HG03520 (cell line): Measurements from ENCODE around the gene TSPAN18.

Experiments
- ATAC-seq: cut with Tn5 transposase; IDR thresholded peaks from one replicate; pipeline ENCODE4 v1.9.1; 2021; ENCODE audit warnings: mild to moderate bottlenecking, moderate library complexity; ENCODE audit not compliant: unreplicated experiment

TSPAN18 gene

DNA sequence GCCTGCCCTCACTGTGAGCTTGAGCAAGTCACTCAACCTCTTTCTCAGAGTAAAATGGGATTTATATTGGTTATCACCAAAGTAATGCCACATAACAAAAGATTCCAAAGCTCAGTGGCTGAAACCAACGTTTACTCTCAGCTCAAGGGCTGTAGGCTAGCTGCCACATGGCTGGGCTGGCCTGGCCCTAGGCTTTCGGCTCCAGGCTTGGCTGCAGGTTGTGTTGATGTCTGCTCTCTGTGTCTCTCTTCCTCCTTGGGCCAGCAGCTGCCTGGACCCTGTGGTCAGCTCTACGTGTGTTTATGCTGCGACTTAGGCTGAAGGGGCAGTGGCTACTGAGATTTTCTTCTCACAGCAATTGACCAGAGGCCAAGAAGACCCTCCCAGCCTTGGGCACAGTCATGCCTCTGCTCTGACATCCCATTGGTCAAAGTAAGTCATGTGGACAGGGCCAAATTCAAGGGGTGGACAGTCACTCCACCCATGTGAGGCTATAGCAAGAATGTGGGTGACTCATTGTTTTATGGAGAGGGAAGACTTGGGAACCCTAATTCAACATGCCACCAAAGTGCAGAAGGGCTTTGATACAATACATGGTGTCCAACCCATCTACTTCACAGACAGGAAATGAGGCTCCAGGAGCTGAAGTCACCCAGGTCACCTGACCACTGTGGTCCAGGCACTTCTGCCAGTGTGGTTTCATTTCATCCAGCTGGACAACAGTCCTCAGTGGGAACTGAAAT lies 90.6 kb downstream of the TSPAN18 start:
- no peak for ATAC-seq

DNA sequence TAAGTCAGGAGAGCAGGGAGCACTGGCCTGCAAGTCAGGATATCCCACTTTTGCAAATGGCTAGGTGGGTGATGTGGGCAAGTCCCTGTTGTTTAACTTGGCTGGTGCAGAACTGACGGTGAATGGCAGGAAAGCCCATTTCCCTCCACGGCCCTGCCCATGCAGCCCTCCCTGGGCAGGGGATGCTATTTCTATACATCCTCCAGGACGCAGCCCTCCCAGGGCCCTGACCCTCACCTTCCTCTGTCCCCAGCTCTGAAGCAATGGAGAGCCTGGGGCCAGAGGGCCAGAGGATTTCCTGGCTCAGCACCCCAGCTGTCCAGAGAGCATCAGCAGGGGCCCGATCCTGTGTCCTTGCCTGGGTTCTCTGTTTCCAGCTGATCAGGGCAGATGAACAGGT lies 91.3 kb downstream of the TSPAN18 start:
- no peak for ATAC-seq

DNA sequence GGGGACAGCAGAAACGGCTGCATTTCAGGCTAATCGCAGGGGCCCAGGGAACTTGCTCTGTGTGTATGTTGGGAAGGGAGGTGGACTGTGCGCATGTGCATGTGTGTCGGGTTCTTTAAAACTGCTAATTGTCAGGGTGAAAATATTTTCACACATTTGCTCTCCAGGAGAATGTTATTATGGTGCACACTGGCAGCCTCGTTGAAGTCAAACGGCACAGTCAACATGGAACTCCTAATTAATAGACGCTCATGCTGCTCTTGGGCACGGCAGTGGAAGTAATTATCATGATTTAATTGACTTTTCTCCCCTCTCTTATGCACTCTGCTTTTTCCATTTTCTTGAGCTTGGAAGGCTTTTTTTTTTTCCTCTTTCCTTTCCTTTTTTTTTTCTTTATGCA lies 92.6 kb downstream of the TSPAN18 start:
- no peak for ATAC-seq

DNA sequence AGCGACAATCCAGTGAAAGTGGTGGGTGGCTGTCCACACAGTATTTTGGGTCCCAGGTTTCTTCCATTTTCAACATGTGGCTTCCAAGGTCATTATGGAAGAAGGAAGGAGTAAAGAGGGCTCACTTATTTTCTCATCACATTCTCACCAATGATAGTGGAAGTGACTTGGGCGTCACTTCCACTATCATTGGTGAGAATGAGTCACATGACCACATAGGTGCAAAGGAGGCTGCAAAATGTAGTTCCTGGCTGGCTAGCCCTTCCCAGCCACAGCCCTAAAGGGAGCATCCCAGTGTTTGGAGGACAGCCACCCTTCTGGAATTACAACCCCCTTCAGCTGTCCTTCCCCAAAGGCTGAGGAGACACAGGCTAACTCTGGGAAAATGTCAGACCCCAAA lies 95.6 kb downstream of the TSPAN18 start:
- no peak for ATAC-seq

DNA sequence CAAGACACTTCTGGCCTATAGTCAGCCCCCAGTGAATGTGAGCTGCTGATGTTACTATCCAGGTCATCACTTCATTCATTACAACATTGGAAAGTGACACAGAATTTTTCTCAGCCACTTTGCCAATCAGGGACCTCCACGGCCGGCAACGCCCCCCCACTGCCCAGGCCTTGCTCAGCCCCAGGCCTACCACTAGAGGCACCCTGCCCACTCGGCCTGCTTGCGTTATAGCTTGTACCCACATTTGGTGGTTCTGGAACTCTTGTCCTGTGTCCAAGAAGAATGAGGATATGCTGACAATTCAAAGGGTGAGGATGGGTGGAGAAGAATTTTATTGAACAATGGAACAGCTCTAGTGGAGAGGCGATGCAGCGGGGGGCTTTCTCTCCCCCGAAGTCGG lies 96.2 kb downstream of the TSPAN18 start:
- no peak for ATAC-seq

DNA sequence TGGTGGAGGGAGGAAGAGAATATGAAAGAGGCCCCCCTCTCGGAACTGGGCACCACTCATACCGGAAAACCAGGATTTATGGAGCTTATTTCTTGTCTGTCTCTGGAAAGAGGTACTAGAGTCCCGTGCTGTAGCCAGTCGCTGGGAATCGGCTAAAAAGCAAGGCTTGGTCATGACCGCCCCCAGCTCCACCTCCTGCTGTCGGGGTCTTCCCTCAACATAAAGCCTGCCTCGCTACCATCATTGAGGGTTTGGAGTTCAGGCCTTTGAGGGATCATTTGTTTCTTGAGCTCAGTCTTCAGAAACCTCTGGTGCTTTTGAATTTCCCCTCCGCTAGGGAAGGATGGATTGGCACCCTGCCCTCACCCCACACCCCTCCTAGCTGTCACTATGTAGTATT lies 97.1 kb downstream of the TSPAN18 start:
- no peak for ATAC-seq

DNA sequence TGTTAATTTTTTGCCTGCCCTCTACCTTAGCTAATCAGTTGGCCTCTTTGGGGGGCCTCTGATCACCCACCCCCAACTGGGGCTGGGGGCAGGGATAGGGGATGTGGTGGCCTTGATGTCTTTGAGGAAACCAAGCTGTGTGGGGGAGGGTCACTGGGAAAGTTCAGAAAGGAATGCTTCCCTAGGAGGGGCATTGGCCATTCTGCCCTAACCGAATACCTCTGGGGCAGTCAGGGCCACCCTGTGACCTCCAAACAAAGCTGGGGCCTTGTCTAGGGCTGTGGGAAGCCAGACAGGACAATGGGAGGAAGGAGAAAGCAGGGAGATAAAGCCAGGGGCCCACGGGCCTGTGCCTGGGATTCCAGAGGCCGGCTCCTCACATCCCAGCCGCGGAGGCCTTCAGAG lies 97.5 kb downstream of the TSPAN18 start:
- no peak for ATAC-seq

DNA sequence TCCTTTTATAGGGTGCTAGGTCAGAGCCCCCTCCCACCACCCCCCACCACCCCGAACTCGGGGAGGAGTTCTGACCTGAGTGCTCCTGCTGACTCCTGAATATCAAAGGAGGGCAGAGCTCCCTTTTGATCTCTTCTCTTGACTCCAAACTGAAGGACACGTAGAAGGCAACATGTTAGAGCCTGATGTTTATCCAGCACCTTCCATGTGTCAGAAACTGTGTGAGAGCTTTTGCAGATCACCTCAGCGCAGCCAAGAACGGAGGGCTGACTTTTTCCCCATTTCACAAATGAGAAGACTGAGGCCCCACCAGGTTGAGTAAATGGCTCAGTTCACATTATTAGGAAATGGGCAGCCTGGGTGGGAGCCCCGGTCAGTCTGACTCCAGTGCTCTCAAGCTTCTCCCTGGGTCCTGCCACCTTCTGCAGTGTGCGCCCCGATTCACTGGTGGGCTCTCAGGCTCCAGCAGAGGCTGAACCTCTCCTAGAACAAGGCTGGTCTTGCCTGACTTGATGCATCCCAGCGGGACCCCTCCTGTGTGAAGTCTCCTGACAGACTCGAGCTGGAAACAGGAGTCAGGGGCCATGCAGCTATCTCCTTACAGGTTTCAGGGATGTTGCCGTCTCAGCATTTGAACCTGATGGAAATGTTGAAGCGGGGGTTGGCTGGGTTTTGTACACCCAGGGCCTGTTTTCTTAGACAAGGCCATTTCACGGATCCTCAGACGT lies 98.5 kb downstream of the TSPAN18 start:
- no peak for ATAC-seq

DNA sequence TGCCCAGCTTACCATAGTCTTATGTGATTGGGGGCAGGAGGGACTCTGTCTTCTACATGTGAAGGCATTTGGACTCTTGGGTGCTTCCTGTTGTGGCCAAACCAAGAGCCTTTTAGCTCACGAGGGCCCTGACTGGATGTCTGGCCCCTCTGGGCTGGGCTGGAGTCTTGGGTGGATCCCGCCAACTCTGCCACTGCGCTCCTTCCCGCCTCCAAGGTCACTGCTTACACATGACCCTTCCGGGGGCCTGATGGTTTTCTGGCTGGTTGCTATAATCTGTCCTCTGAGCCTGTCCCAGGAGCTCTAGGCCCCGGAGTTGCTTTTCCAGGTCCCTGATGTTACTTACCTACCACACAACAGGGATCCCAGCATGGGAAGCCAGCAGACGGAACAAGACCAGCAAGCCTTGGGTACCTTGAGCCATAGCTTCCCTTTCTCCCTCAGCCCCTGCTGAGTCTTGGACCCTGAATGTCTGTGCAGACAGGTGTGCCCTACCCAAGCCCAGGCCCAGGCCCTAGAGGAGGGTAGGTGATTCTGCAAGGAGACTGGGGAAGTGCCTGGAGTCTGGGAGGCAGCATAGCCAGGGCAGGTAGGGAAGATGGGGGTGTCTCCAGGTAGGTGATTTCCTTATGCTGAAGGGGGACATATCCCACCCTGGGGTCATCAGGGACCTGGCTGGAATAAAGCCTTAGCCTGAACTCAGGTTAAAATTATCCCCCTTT lies 100.3 kb downstream of the TSPAN18 start:
- ATAC-seq: no peak

DNA sequence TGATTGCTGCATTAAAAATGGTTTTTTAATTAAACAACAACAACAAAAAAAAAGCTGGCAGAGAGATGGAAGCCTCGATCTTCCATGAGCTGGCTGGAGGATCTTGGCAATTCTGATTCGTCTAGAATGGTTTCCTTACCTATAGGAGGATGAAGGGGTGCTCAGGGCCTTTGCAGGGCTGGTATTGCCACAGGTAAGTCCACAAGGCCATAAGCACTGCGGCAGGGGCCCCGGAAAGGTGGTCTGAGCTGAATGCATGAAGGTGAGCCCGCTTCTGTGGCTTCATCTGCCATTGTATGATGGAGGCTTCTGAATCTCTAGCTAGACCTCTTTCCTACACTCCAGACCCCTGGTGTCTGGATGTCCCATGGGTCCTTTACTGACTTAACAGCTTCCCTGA lies 101.5 kb downstream of the TSPAN18 start:
- ATAC-seq: no peak

DNA sequence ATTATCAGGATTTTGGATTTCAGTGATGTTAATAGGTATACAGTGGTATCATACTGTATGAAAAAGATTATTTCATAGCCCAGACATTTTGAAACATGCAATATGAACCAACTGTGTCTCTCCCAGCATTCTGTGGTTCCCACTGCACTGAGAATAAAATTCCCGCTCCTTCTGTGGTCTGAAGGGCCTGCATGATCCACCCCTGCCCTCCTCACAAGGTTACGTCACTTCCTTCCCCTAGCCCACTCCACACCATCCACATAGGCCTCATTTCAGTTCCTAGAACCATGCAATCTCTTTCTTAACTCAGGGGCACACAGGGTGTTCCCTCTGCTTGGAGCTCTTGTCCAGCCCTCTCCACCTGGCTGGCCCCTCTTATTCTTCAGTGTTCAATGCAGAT lies 103.1 kb downstream of the TSPAN18 start:
- ATAC-seq: no peak

DNA sequence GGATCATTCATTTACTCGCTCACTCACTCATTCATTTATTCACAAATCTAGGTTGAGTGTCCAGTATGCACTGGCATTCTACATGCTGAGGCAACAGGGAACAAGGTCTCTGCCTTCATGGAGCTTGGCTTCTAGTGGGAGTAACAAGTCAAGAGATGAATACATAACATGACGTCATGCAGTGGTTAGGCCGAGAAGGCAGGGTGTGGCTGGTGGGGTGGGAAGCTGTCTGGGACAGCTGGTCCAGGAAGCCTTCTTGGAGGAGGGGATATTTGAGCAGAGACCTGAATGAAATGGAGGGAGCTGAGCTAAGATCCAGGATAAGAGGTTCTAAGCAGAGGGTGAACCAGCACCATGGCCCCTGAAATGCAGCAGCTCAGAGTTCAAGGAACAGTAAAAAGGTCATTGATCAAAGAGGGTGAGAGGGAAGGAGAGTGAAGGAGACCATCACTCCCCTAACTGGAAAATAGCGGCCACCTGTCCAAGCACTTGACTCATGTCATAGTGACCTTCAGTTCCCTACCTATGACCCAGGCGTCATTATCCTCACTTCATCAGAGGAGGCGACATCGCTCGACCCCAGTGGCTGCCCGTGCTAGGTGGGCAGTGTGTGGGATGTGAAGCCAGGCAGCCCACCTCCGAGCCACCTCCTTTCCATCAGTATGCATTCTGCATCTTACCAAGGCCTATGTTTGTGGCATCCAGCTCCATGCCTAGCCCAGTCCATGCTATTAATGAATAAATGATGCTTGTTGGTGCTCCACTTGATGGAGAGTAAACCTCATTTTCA lies 105.0 kb downstream of the TSPAN18 start:
- ATAC-seq: no peak

DNA sequence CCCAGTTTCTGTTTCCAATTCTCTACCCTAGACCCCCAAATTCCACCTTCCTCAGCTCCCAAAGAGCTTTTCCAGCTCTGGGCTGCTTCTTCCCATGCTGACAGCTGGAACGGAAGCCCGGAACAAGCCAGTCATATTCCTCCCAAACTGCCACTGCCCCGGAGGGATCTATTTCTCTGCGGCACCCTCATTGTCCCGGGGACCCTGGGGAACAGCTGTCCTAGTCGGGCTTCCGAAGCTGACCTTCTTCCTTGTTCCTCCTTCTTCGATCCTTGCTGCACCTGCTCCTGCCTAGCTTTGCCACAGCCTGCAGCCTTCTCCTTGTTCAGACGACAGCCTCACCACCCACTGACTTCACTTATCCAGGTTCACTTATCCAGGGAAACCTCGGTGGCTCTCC lies 105.7 kb downstream of the TSPAN18 start:
- ATAC-seq: no peak

DNA sequence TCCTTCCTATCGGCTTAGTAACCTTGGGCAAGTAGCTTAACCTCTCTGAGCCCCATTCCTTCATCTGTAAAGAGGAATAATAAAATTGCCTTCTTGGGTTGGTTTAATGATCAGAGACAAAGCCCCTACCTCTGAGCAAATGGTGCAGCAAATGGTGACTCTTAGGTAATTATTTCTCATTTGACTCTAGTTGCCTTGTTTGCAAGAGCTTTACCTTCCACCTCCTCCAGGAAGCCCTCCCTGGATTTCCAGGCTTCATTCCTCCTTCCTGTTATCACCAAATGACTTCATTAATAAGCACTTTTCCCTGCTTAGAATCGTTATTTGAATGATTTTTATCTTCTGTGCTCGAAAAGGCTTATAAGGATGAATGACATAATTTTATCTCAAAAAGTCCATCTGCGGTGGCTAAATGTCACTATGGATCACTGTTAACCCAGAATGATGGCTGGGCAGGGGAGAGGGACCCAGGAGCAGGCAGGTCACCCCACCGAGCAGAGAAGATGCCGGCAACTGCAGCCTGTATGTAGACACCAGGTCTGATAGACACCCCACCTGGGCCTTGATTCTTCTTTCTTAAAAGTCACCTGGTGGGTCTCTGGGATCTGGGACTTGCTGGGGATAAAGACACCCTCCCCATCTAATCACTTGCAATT lies 106.6 kb downstream of the TSPAN18 start:
- no peak for ATAC-seq

DNA sequence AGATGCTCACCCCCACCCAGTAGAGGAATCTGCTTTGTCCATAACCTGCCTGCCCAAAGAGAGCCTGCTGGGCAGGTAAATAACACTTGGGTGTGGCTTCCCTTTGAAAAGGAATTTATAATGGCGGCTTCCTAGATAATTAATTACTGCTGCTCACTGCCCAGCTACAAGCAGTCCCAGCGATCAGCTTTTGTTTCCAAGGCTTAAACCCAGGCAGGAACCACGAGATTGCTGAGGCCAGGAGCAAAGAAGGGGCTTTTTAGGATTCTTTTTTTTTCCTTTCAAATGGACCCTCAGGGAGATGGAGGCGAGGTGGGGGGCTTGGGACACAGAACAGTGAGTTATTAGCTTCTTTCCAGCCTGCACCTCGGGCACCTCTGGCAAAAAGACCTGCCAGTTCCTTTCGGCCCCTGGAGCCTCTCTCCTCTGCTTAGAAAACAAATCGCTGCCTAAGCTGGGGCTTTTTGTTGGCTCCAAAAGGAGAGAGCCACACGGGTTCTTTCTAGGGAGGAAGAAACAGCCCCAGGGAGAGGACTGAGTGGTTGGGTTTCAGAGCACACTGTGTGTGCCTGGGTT lies 107.2 kb downstream of the TSPAN18 start:
- ATAC-seq: no peak

DNA sequence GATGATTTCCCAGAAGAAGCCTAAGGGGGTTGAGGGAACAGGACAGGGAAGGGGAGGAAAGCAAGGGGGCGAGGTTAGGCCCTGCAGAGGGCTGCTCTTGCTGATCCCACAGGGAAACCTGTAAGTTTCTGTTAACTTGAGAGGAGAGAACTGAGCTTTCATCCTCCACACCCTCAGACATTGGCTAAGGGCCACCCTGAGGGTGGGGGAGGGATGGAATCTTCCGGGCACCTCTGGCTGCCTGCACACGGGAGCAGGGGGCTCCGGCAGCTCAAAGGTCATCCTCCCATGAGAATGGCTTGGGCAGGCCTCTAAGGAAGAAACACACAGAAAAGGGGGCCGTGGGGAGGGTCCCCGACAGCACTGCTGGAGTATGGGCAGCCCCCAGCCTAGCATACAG lies 108.1 kb downstream of the TSPAN18 start:
- ATAC-seq: no peak

DNA sequence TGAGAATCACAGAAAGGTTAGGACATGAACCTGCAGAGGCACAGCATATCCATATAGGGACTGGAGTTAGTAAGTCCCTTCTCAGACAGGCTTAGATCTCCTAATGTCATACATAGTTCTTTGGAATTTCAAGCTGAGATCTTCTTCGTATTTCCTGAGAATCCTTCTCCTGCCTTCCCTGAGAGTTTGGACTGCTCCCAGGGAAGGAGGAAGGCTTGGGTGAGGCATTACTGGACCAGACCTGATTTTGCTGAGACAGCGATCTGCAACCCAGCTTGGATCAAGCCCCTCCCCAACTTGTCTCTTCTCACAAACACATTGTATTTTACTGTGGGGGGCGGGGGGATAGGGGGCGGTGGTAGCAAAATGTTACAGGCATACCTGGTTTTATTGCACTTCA lies 108.5 kb downstream of the TSPAN18 start:
- ATAC-seq: no peak

DNA sequence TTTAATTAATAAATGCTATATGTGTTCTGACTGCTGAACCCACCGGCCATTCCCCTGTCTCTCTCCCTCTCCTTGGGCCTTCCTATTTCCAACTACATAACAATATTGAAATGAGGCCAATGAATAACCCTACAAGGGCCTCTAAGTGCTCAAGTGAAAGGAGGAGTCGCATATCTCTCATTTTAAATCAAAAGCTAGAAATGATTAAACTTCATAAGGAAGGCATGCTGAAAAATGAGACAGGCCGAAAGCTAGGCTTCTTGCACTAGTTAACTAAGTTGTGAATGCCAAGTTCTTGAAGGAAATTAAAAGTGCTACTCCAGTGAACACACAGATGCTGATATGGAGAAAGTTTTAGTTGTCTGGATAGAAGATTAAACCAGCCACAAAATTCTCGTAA lies 109.2 kb downstream of the TSPAN18 start:
- no peak for ATAC-seq

DNA sequence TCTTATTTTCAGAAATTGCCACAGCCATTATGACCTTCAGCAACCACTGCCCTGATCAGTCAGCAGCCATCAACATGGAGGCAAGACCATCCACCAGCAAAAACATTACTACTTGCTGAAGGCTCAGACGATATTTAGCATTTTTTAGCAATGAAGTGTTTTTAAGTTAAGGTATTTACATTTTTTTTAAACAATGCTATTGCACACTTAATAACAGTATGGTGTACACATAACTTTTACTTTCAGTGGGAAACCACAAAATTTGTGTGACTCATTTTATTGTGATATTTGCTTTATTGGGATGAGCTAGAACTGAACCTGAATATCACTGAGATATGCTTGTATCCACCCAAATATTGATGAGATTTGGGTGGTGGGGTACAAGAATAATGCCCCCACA lies 110.9 kb downstream of the TSPAN18 start:
- no peak for ATAC-seq

DNA sequence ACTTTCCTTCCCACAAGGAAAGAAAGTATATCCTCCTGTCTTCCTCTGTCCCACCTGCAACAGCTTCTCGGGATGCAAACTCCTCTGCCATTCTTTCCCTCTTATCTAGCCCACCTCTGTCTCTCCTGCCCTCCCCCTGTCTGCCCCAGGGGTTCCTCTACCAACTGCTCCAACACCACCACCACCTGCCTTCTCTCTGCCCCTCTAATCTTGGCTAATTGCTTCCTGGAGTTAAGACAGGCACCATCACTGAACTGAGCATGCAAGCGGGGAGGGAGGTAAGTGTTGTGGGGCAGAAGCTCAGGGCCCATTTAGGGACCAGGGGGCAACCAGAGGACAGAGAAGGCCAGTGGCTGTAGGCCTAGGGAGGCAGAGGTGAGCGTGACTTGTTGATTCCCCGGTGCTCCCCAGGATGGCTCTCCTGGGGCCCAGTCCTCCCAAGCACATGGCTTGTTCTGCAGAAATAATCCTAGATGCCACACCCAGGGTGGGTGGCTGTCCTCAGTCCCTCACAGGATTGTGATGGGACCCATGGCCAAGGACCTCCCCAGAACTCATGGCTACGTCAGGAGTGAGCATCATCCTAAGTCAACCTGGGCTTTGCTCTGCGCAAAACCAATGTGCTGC lies 112.8 kb downstream of the TSPAN18 start:
- no peak for ATAC-seq
